ENCODE results near the gene RPS6KA2.

GRCh38 chr6:166454692-166455515 lies 172.1 kb downstream of the RPS6KA2 start:
- no peak for TF ChIP-seq CTCF (IDR thresholded peaks at IDR 0.05)
- TF ChIP-seq ZFX (IDR thresholded peaks at IDR 0.05; ENCODE audit: borderline replicate concordance) = no peak

Measured in 22Rv1 (cell line).